Ecto neural progenitor cell (in vitro differentiated cells): Measurements from ENCODE around the gene PHLPP1.

Source experiments
- DNase-seq: peaks from one replicate; pipeline ENCODE4 v3.0.0-alpha.2; 2018; ENCODE audit warnings: low spot score

Gene PHLPP1

DNA sequence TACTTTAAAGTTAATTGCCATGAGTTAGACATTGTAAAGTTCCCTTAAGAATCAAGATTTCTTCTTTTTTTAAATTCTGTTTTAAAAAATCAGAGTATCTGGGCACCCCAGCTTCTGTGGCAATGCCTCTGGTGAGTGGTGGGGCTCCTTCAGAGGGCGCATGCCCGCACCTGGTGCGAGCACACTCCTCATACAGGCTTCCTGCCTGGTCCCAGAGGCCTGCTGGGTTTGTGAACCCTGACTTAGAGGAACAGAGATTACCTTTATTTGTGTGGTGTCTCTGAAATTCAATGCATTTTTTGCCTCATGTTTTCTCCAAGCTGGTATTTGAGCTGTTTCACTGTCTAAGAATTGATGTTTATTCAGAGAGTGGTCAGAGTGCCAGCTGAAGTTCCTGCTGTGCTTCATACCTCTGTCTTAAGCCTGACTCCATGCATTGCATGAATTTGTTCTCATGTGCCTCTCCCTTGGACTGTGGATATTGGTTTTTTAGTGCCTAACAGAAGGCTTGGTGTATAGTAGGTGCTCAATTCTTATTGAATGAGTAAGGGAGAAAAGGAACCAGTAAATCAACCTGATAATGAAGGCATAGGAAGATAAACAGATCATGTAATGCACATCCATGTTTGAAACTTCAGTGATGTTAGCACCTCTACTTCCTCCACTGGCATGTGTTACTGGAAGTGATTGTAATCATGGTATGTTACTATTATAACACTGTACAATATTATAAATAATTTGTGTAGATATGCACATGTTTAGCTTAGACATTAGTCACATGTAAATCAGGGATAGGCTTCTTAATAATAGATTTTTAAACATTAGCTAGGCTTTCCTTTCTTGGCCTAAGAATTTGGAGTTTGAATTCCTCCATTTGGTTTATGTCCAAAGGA lies 29.0 kb downstream of the PHLPP1 start:
- no peak for DNase-seq

DNA sequence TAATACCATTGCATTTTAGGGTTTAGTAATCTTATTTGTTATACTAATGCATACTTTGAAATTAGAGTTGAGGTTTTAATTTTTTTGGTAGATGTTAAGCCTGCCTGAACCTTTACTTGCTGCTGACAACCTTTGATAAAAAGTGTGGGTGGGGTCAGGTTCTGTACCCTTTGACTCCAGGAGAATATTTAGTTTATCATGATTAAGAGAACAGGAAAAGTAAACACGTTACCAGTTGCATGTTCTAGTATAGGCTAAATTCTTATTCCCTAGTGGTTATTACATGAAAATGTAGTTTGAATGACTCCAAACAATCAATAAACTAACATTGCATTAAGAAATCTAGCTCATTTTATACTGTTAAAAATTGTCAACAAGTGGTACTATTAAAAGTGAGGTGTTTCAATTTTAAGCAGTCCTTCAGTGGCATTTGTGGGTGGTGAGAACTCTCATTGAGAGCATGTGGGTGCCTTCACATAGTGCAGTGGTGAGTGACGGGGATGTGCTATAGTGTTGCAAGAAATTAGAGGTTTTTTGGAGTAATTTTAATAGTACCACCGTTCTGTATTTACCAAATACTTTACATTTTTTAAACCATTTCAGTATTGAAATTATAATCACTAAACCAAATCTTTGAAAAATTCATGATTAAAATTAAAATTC lies 29.9 kb downstream of the PHLPP1 start:
- DNase-seq, result no peak

GRCh38 chr18:62749389-62749788 lies 34.0 kb downstream of the PHLPP1 start:
- DNase-seq, result no peak

DNA sequence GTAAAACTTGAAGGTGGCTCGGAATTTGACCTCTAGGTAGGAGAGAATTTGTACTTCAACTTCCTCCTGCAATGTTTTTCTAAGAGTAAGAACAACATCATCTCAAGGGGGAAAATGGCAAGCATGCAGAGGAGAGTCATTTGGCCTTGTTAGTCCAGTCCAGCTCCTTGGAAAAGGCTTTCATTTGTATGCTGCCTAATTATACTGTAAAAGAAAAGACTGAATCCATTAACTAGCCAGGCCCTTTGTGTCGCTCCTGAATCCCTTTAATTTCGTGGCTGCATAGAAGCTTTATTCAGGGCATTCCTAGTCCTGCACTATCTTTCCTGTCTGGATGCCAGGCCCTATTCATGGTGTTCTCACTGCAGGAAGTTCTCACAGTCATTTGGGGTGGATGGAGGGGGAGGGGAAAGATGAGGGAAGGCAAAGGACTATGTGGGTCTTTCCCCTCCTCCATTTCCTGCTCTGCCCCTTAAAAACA lies 36.0 kb downstream of the PHLPP1 start:
- DNase-seq, result no peak

DNA sequence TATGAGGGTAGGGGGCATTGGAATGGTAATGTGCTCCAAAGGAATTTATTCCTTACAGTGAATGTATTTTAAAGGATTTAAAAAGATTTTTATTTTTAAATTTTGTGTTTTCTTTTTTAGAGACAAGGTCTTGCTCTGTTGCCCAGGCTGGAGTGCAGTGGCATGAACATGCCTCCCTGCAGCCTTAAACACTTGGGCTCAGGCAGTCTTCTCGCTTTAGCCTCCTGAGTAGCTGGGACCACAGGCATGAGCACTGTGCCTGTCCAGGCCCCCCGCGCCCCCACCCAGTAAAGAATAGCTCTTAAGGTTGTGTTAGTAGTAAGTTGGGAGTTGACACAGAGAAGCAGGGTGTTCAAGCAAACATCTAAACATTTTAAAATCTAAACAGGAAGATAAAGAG lies 36.6 kb downstream of the PHLPP1 start:
- no peak for DNase-seq

DNA sequence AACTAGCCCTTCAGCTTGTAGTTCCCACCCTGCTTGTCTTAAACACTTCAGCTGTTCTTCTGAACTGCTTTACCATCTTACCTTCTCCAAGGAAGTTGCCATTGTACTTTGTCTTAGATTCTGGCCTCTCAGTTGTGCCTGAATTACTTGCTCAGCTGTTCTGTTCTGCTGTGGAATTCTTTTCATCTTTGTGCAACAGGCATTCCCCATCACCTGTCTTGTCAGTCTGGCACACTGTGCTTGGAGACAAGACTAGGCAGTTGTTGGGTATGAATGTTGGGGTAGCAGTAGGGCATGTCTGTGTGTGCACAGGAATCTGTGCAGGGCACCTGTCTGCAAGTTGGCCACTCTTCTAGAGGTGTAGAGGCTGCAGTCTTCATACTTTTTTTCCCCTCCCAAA lies 38.7 kb downstream of the PHLPP1 start:
- DNase-seq, result no peak

DNA sequence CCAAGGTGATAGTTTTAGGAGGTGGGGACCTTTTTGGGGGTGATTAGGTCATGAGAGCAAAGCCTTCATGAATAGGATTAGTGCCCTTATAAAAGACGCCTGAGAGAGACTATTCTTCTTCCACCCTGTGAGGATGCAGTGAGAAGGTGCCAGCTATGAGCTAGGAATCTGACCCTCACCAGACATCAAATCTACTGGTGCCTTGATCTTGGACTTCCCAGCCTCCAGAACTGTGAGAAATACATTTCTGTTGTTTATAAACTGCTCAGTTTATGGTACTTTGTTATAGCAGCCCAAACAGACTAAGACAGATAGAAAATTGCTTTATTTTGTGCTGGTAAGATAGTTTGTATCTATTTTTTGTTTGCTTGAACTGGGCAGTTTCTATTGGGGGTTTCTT lies 40.1 kb downstream of the PHLPP1 start:
- DNase-seq, result no peak

- no peak for DNase-seq
Measured at GRCh38 chr18:62755946-62756345, 40.6 kb downstream of the PHLPP1 start.

DNA sequence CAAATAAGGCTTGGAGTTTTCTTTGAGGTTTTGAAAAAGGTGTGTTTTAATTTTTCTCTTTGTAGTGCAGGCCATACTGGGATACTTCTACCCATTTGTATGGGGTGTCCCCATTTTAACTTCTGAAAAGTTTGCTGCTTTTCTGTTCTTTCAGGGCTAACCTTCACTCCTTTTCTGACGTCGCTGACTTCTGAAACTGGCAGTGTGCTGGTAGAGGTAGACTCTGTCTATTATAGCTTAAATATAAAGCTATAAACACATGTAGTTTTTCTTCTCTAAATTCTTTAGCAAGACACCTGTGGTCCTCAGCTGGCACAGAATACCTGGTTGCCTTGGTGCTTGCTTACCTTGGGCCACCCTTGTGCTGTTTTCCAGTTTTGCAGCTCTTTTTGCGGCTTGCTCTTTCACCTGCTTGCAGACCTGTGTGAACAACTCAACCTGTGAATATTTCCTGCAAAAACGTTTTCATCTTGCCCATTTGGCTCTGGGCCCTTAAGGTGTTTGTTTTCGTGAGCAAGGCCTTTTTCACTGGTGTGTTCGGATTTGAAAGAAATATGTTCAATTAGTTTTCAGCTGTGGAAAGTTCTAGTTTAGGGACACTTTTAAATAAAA lies 42.2 kb downstream of the PHLPP1 start:
- no peak for DNase-seq

- DNase-seq, result no peak
Measured at GRCh38 chr18:62758591-62758990, 43.2 kb downstream of the PHLPP1 start.

GRCh38 chr18:62759704-62760402 lies 44.5 kb downstream of the PHLPP1 start:
- no peak for DNase-seq

GRCh38 chr18:62760403-62760734 lies 45.0 kb downstream of the PHLPP1 start:
- no peak for DNase-seq

DNA sequence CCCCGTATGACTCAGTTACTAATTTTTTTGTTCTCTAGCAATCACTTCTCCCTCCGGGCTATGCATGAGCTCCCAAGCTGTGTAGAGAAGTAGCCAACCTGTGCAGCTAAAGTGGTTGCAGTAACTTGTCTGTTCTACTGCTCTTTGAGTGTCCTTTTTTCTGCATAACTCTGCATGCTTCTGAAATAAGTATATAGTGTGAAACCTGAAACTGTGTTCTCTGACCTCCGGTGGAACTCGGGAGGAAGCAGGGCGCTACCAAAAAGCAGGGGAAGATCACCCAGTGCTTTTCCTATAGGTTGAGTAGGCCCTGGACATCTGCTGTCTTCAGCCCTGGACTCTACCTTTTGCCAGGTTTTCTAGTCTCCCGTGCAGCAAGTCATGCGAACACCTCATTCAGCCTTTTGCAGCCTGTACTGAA lies 47.8 kb downstream of the PHLPP1 start:
- DNase-seq, result no peak

GRCh38 chr18:62766266-62766665 lies 50.9 kb downstream of the PHLPP1 start:
- no peak for DNase-seq

GRCh38 chr18:62767321-62767720 lies 52.0 kb downstream of the PHLPP1 start:
- DNase-seq, result no peak

GRCh38 chr18:62767836-62768557 lies 52.7 kb downstream of the PHLPP1 start:
- DNase-seq, result no peak

DNA sequence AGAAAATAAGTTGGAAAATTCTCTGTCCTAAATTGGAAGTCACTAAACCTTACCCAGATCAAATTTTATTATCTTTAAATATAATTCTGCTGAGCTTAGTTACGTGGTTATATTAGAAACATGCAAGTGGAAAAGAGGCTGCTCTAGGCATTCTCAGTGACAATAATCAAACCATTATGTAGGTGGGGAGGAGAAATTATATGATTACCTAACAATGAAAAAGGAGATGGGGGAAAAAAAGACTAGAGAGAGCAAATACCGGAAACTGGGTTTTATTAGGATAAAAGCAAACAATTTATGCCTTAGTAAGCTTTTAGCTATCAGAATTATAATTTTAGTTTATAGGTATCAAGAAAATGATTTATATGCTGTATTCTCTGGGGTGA lies 53.2 kb downstream of the PHLPP1 start:
- no peak for DNase-seq

DNA sequence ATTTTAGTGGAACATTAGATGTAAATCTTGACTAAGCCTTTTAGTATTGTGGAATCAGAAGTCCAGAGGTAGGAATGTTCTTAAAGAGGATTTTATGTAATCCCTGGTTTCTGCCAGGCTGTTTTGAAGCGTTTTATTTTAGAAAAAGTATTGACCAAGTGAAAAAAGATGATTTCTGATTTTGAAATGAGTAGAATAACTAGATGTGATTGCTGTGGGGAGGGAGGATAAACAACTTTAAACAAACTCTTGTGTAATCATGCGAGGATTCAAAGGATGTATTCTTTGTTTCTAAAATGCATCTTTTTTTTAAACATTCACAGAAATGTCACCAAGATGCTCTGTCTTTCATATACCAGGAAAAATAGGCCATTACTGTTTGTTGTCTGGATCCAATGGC lies 53.9 kb downstream of the PHLPP1 start:
- DNase-seq, result no peak

DNA sequence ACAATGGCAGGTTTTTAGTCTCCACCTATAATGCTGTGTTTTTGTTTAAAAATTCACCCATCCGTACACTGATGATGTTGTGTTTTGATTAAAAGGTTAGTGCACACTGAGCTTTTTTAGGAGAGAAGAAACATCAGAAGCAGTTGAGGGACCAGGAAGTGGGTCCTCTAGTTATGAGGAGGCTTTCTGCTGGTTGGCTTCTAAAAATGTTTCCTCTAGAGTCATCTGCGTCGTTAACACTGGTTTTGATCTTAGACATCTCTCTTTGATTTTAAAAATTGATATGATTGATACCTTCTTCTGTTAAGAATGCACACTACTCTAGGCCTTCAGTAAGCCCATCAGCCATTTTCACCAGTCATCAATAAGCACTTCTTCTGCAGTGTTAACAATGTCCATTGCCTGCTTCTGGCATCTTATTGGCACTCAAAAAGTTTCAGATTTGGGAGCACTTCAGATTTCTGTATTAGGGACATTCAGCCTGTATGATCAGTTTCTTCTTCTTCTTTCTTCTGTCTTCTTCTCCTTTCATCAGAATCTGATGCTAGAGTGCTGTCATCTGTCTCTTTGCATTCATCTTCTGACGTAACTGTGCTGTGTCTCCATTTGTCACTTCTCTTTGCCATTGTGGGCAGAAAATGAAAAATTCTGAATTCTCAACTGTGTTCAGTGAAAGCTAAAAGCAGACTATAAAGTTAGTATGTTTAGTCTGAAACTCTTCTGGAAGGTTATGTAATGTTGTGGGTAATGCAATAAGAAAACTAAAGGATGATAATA lies 56.3 kb downstream of the PHLPP1 start:
- DNase-seq, result no peak

DNA sequence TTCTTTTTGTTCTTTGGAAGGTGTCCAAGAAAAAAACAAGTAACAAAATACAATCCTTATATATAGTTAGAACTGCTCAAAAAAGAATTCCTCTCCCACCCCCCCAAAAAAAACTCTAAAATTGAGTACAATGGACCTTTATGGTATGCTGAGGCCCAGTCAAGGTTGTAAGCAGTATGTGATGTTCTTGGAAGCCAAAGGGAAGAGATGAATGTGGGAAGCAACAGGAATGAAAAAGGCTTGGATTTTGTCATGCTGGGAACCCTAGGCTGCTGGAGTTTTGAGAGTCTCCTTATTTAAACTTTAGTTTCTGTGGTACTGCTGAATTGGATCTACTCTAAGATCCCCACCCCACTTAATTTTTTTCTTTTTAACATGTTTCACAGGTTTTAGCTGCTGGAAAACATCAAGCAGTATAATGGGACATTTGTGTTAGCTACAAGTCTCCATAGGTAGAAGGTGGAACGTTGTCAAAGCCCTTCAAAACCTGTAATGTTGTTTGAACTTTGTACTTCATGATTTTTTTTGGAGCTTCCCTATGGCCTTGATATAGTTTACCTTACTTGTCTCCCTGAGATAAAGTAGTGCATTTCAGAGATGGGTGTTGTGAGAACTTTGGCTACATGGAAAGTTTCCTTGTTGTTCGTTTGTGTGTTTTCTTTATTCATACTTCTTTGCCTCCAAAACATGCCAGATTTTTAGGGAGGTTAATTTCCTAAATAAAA lies 57.7 kb downstream of the PHLPP1 start:
- DNase-seq, result no peak
